ENCODE data around the gene ARRDC3. TPM values are rescaled to one million over a fixed set of nuclear protein-coding genes. Genes with fewer than 3 reads are reported as not detected.

ARRDC3 gene
- total and polyA plus RNA-seq, 9 of the 15 experiments (the other 6 are each of a cell fraction or from before 2014, with no cell fraction given): 15.3 to 58.1 (median 39.4) TPM

DNA sequence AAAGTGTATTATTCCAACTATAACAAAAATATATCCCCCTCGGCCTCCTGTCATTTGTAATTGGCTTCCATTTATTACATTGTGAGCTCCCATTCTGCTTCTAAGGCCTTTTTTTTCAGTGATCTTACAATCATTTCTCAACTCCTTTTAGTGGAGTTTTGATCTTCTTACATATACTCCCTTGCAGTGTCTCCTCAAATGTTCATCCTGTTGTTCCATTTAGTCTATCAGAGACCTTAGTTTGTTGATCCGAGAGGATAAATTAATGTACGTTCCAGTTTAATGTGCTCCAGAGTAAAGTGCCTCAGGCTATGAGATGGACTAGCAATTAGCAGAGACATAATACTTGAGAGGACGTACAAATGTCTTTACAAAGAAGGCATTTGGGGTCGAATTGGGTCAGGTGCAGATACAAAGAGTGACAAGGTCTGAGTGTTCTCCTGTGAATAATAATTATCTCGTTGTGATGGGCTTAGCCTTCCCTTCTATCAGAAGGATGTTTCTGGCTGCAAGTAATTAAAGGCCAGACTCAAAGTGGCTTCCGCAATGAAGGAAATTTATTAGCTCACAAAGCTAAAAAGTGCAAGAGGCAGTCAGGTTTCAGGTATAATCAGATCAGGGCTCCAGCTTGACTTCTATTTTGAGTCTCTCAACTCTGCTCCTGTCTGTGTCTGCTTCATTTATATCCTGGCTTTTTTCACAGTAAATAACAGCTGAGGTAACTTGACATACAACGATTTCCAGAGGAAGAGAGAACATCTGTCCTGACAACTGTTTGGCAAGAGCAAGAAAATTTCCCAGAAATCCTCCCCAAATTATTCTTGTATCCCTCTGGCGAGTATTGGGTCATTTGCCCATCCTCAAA lies 30.1 kb downstream of the ARRDC3 start:
- no peaks in the 10 kb centered on the region for H3K36me3 ChIP-seq (ENCODE audit: control insufficient read depth, insufficient read depth, low read length)
- H4K20me1 ChIP-seq (replicated peaks; ENCODE audit: control insufficient read depth, insufficient read depth, low read length): no peaks in the 10 kb centered on the region
- no TSS peak for BruUV-seq (replicated peaks)
- H3K9me3 ChIP-seq (replicated peaks; ENCODE audit: control insufficient read depth, insufficient read depth, low read depth, low read length): no peaks in the 10 kb centered on the region
- POLR2A ChIA-PET: interaction anchor here (1.0 to 1.8 kb wide), 5 partner anchors 9 to 30 kb away, joined by 3 to 7 read pairs (median 5); partner anchors contain the start of gene ARRDC3
- no peak overlapping the region for H2AFZ ChIP-seq (ENCODE audit: low read depth, low read length)
- no peak overlapping the region for H3K4me3 ChIP-seq
- TF ChIP-seq BRD9 (IDR thresholded peaks at IDR 0.05; ENCODE audit: low read depth, partially characterized antibody) (no peak), MTA2 (IDR thresholded peaks at IDR 0.05; ENCODE audit: low read depth) (no peak), KDM5B (IDR thresholded peaks at IDR 0.05; ENCODE audit: insufficient replicate concordance, low read depth, low read length) (no peak), IRF2 (CRISPR knock-in tag; IDR thresholded peaks at IDR 0.05) (no peak), NR2C1 (IDR thresholded peaks at IDR 0.05) (no peak), NR2C1 (tag; IDR thresholded peaks at IDR 0.05) (no peak), ZZZ3 (IDR thresholded peaks at IDR 0.05) (no peak), PRPF4 (IDR thresholded peaks at IDR 0.05; ENCODE audit: insufficient read depth, low read depth, low read length, poor library complexity, severe bottlenecking) (no peak), BHLHE40 (IDR thresholded peaks at IDR 0.05; ENCODE audit: low read length) (no peak)
- TF ChIP-seq, protein P1, sequence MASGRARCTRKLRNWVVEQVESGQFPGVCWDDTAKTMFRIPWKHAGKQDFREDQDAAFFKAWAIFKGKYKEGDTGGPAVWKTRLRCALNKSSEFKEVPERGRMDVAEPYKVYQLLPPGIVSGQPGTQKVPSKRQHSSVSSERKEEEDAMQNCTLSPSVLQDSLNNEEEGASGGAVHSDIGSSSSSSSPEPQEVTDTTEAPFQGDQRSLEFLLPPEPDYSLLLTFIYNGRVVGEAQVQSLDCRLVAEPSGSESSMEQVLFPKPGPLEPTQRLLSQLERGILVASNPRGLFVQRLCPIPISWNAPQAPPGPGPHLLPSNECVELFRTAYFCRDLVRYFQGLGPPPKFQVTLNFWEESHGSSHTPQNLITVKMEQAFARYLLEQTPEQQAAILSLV (tag; IDR thresholded peaks at IDR 0.05): no peak
- TF ChIP-seq, protein P2, sequence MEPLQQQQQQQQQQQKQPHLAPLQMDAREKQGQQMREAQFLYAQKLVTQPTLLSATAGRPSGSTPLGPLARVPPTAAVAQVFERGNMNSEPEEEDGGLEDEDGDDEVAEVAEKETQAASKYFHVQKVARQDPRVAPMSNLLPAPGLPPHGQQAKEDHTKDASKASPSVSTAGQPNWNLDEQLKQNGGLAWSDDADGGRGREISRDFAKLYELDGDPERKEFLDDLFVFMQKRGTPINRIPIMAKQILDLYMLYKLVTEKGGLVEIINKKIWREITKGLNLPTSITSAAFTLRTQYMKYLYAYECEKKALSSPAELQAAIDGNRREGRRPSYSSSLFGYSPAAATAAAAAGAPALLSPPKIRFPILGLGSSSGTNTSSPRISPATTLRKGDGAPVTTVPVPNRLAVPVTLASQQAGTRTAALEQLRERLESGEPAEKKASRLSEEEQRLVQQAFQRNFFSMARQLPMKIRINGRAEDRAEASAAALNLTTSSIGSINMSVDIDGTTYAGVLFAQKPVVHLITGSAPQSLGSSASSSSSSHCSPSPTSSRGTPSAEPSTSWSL (CRISPR knock-in tag; IDR thresholded peaks at IDR 0.05; ENCODE audit: borderline replicate concordance): no peak
- TF ChIP-seq, protein P3, sequence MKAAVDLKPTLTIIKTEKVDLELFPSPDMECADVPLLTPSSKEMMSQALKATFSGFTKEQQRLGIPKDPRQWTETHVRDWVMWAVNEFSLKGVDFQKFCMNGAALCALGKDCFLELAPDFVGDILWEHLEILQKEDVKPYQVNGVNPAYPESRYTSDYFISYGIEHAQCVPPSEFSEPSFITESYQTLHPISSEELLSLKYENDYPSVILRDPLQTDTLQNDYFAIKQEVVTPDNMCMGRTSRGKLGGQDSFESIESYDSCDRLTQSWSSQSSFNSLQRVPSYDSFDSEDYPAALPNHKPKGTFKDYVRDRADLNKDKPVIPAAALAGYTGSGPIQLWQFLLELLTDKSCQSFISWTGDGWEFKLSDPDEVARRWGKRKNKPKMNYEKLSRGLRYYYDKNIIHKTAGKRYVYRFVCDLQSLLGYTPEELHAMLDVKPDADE (conservative IDR thresholded peaks at IDR 0.05; ENCODE audit: control insufficient read depth, low read depth, low read length): no peak
- TF ChIP-seq, protein P4, sequence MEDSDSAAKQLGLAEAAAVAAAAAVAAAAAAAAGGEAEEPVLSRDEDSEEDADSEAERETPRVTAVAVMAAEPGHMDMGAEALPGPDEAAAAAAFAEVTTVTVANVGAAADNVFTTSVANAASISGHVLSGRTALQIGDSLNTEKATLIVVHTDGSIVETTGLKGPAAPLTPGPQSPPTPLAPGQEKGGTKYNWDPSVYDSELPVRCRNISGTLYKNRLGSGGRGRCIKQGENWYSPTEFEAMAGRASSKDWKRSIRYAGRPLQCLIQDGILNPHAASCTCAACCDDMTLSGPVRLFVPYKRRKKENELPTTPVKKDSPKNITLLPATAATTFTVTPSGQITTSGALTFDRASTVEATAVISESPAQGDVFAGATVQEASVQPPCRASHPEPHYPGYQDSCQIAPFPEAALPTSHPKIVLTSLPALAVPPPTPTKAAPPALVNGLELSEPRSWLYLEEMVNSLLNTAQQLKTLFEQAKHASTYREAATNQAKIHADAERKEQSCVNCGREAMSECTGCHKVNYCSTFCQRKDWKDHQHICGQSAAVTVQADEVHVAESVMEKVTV (CRISPR knock-in tag; IDR thresholded peaks at IDR 0.05): no peak
- H3K9ac ChIP-seq (ENCODE audit: insufficient read depth in 1 of 2, low read depth in 2 of 2, low read length in 2 of 2): no peak overlapping the region
- DNase-seq (ENCODE audit: extremely low read depth in 1 of 4, low spot score in 3 of 4) (no peak), ATAC-seq (no peak), FAIRE-seq (no peak)
- intact Hi-C loops (cut with micrococcal nuclease) (no loop called here), in situ Hi-C loops (cut with MboI) (no loop called here)
- no peaks in the 10 kb centered on the region for H3K9me1 ChIP-seq (ENCODE audit: control insufficient read depth, insufficient read depth, low read length)
- no peaks in the 10 kb centered on the region for H3K4me1 ChIP-seq (replicated peaks in 1 of 2; ENCODE audit: control insufficient read depth in 2 of 2, insufficient read depth in 2 of 2, low read length in 2 of 2)
- no peak overlapping the region for H3K27ac ChIP-seq (ENCODE audit: extremely low read depth, low read depth, low read length)
- no peak overlapping the region for H3K4me2 ChIP-seq (ENCODE audit: insufficient read depth, low read length)
- no peaks in the 10 kb centered on the region for H3K79me2 ChIP-seq (ENCODE audit: control insufficient read depth, insufficient read depth, low read length)
- CTCF ChIA-PET (ENCODE audit: low intra/inter-chr PET ratio): no interaction called here
- peaks cover 0 to 4% of the 10 kb centered on the region in 2 experiments; a peak in 1 of 5 replicates for H3K27me3 ChIP-seq (ENCODE audit: control insufficient read depth in 2 of 2, insufficient read depth in 2 of 2, low read length in 2 of 2)
- 35% methylated on average over 9 of the region's 9 CpGs for WGBS (ENCODE audit: insufficient coverage, low coverage, missing lambda C conversion rate)
